IPS-NIHi7 (cell line): ENCODE measurements around the gene ZMAT2.
A peak's percentile ranks its signal among the peaks of the same experiment; 100 is the strongest.
"Not testable (repeated sequence)": the region's sequence is repeated elsewhere in the genome, so short reads cannot be mapped to it uniquely, and the experiment has no call there.

Source experiments
- DNase-seq: peaks from one replicate; pipeline ENCODE4 v3.0.0; 2012; ENCODE audit warnings: mixed read lengths; ENCODE audit errors: extremely low spot score

The ZMAT2 gene

GRCh38 chr5:140708787-140709186 lies 8.5 kb downstream of the ZMAT2 start:
- not testable (repeated sequence) for DNase-seq

DNA sequence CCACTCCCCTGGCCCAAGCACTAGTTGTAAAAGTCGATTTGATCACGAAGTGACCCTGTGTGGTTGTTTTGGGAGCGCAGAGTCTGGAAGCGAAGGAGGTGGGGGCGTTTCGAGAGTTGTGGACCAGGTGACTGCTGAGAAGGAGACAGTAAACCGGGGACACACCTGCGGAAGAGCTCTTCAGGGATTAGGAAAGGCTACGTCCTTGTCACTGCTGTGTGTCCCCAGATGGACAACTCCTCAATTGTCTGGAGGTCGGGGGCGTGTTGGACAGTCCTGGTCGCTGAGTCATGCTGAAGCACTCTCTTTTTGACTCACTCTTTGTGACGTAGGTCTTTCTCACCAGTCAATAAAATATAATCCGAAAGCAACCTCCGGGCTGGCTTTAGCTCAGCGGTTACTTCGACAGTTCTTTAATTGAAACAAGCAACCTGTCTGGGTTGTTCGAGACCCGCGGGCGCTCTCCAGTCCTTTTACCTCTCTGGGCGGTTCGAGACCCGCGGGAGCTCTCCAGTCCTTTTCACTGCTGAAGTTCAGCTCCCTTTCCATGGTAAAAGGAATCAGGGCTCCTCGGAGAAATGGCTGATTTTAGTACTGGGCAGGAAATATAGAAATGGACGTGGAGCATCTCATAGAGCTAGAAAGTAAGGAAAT lies 10.8 kb downstream of the ZMAT2 start:
- DNase-seq: peak; percentile 78

DNA sequence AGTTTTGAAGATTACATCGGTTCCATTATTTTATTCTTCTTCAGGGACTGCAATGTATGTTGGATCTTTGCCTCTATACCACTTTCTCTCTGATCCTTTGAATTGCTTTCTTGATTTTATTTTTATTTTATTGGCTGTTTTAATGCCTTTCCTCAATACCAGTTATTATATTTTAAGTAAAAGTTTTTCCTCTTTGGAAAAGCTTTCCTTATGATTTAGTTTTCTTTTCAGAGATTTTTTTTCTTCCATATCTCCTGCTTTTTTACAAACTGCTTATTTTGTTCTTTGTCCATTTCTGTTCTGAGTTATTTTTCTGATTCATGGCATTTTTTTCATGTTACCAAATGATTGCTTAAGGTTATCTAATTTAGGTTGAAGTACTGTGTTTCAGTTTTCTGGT lies 11.5 kb downstream of the ZMAT2 start:
- DNase-seq: no peak

DNA sequence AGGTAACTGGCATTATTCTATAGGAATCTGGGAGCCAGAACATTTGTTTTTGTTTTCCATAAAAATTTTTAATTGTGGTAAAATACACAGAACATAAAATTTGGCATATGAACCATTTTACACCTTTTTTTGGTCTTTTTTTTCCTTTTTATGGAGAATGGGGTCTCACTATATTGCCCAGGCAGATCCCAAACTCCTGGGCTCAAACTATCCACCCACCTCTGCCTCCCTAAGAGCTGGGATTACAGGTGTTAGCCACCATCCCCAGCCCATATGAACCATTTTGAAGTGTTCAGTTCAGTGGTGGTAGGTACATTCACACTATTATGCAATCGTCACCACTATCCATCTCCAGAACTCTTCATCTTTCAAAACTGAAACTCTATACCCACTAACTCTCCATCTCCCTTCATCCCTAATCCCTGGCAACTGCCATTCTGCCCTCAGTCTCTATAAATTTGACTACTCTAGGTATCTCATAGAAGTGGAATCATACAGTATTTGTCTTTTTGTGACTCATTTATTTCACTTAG lies 13.4 kb downstream of the ZMAT2 start:
- DNase-seq: no peak

GRCh38 chr5:140716238-140716637 lies 16.0 kb downstream of the ZMAT2 start:
- not testable (repeated sequence) for DNase-seq

GRCh38 chr5:140718266-140718592 lies 18.0 kb downstream of the ZMAT2 start:
- DNase-seq: no peak

DNA sequence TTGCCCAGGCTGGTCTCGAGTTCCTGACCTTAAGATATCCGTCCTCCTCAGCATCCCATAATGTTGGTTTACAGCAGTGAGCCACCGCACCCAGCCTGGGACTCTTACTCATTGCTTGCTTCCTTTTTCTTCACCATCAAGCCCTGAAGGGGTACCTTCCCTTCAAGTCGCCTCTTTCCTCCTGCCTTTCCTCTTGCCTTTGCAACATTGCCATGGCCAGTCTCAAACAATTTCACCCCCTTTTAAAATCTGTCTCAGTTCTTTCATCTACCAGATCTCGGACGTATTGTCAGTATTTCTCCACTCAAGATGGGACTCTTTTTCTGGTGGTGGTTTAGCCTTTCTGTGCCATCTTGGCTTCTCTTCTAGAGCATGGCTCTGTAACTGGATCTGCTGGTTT lies 20.5 kb downstream of the ZMAT2 start:
- not testable (repeated sequence) for DNase-seq

- not testable (repeated sequence) for DNase-seq
These were observed 21.1 kb downstream of the ZMAT2 start for GRCh38 chr5:140721395-140721794.

DNA sequence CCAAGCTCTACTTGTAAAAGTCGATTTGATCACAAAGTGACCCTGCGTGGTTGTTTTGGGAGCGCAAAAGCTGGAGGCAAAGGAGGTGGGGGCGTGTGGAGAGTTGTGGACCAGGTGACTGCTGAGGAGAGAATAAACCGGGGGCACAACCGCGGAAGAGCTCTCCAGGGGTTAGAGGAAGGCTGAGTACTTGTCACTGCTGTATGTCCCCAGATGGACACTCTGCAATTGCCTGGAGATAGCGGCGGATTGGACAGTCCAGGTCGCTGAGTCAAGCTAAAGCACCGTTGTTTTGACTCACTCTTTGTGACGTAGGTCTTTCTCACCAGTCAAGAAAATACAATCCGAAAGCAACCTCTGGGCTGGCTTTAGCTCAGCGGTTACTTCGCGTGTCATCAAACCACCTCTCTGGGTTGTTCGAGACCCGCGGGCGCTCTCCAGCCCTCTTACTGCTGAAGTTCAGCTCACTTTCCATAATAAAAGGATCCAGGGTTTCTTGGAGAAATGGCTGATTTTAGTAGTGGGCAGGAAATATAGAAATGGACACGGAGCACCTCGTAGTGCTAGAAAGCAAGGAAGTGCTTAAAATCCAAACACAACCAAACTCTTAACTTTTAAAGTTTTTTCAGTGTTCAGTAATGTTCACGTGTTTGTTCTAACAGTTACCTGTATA lies 25.7 kb downstream of the ZMAT2 start:
- peak; percentile 79 for DNase-seq

DNA sequence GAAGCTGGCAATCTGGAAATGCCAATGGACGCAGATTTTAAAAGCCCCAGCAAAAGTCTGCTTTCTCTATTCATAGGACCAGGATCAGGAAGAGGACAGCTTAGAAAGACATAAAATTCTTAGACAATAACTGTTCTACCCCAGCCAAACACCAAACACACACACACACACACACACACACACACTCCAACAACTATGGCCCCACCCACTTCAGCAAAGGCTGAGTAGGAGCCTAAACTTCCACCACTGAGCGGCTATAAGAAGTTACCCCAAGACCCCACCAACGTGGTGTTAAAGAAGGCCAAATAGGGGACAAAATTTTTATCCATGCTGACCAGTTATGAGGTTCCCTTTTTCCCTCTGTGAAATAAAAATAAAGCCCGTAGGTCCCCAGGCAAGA lies 32.9 kb downstream of the ZMAT2 start:
- DNase-seq: no peak

DNA sequence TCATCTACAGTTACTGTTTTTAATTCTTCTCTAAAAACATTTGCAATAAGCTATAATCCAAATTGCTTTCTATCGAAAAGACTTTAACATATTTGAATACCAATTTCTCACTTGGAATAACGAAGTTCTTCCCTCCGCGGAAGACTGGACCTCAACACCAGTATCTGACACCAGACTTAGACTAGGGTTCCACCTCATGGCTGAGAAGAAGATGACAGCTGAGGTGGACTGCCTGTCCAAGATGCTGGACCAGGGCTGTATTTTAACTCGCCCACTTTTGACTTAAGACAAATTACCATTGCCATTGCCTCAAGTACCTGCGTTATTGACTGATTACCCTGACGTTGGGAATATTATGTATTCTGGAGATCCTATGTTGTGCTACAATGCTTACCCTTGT lies 34.1 kb downstream of the ZMAT2 start:
- peak; percentile 18 for DNase-seq

- DNase-seq: no peak
These were observed 37.2 kb downstream of the ZMAT2 start for GRCh38 chr5:140737486-140737885.

DNA sequence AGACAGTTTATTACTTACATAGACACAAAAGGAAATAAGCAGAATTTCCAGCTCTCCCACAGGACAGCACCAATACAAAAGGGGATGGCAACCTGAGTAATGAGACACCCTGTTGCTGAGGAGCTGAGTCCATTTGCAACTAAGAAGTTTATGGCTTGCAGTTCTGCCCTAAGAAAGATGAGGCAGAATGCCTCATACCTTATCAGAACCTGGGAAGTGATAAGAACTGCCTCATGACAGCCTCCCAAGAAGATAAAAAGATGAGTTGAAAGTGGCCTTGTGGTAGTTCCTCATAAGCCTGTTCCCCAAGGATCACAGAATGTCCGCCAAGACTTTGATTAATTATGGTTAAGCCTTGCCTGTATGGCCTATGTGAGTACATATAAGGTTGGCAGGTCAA lies 41.7 kb downstream of the ZMAT2 start:
- no peak for DNase-seq

DNA sequence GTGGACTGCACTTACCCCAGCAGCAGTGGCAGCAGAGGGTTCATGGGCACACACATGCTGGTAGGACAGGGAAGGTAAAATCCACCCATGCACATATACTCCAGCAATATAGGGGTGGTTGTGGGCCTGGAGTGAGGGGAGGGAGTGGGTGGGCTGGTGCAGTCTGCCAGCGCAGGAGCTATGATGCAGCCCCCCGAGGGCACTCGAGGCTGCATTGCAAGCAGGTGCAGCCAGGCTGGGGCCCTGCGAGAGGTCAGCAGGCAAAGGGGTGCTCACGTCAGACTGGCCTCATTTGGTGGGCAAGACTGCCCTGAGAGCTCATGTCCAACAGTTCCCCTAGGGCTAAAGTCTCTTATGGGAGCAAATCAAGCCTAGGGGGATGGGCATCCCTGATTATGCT lies 53.3 kb downstream of the ZMAT2 start:
- no peak for DNase-seq
